OCI-LY1 (cell line): Measurements from ENCODE around the gene P4HA3.

Experiments
- CTCF ChIP-seq: fragments of 200-600 bp; sonication (generic), shearing (Covaris generic); IDR thresholded peaks from 2 replicates; pipeline ENCODE4 v1.5.1; 2017; ENCODE audit warnings: mild to moderate bottlenecking, antibody characterized with exemption, low read length, moderate library complexity, mixed read lengths
- EZH2 ChIP-seq: fragments of 200-600 bp; sonication (generic), shearing (Covaris generic); IDR thresholded peaks from 2 replicates; pipeline ENCODE4 v1.8.0; 2017; ENCODE audit warnings: borderline replicate concordance, mixed run types, mild to moderate bottlenecking, antibody characterized with exemption, low read length, moderate library complexity, mixed read lengths

- TF ChIP-seq CTCF (no peak), EZH2 (no peak)
Observed at GRCh38 chr11:74357449-74357848, 46.0 kb upstream of the P4HA3 start.
